Caco-2 (cell line): ENCODE measurements around the gene RHBDF2. TPM values are rescaled to one million over a fixed set of nuclear protein-coding genes. Genes with fewer than 3 reads are reported as not detected.

ENCODE experiments used
- BruUV-seq: library from RNA; stranded (reverse); fragments of 400-500 nt; replicated peaks from 2 replicates; lab custom pipeline; 2021; lab: Mats Ljungman, UMichigan
- CTCF ChIA-PET: fragments of 300-600 bp; sonication (Branson Sonifier 250); formaldehyde crosslinking; loops from one replicate; lab custom pipeline; 2022; ENCODE audit warnings: antibody characterized with exemption; lab: Charles Lee
- POLR2A ChIA-PET: fragments of 300-600 bp; sonication (Branson Sonifier 250); formaldehyde crosslinking; loops from one replicate; lab custom pipeline; 2022; ENCODE audit warnings: antibody characterized with exemption; lab: Charles Lee
- DNase-seq, 2 experiments: peaks; one replicate each; pipeline versions ENCODE4 v3.0.0 to v3.0.0-alpha.2; 2020 to 2022
- H3K27me3 ChIP-seq: replicated peaks from 2 replicates; pipeline ENCODE4 v1.6.0; 2011; ENCODE audit warnings: low read length; ENCODE audit not compliant: control insufficient read depth, insufficient read depth
- H3K36me3 ChIP-seq: 2 replicates; pipeline ENCODE4 v1.5.1; 2011; ENCODE audit warnings: low read length; ENCODE audit not compliant: control insufficient read depth, insufficient read depth
- H3K4me1 ChIP-seq: fragments of 250-450 bp; sonication (Bioruptor Pico); 2 replicates; pipeline ENCODE4 v1.5.1; 2020; ENCODE audit warnings: mild to moderate bottlenecking
- H3K4me3 ChIP-seq: 2 replicates; pipeline ENCODE4 v1.5.1; 2011; ENCODE audit warnings: low read depth, mild to moderate bottlenecking, control low read depth, low read length
- H3K9me3 ChIP-seq: fragments of 250-450 bp; sonication (Bioruptor Pico); 2 replicates; pipeline ENCODE4 v1.5.1; 2020; ENCODE audit warnings: mild to moderate bottlenecking, moderate library complexity
- H3K27ac Mint-ChIP-seq: one replicate; pipeline ENCODE4 v1.8.0; 2022; ENCODE audit warnings: mixed read lengths; ENCODE audit not compliant: unreplicated experiment
- H3K27me3 Mint-ChIP-seq: one replicate; pipeline ENCODE4 v1.8.0; 2022; ENCODE audit warnings: mixed read lengths; ENCODE audit not compliant: insufficient read depth, unreplicated experiment
- H3K36me3 Mint-ChIP-seq: one replicate; pipeline ENCODE4 v1.8.0; 2022; ENCODE audit warnings: mild to moderate bottlenecking, mixed read lengths; ENCODE audit not compliant: insufficient read depth, unreplicated experiment
- H3K4me1 Mint-ChIP-seq: one replicate; pipeline ENCODE4 v1.8.0; 2022; ENCODE audit warnings: low read depth, mixed read lengths; ENCODE audit not compliant: unreplicated experiment
- H3K4me3 Mint-ChIP-seq: one replicate; pipeline ENCODE4 v1.8.0; 2022; ENCODE audit warnings: mild to moderate bottlenecking, moderate library complexity, mixed read lengths; ENCODE audit not compliant: unreplicated experiment
- H3K9me3 Mint-ChIP-seq: one replicate; pipeline ENCODE4 v1.8.0; 2022; ENCODE audit warnings: mixed read lengths; ENCODE audit not compliant: unreplicated experiment
- intact Hi-C: fragments of 100-400 bp; cut with micrococcal nuclease; formaldehyde crosslinking; loops from one replicate; pipeline ENCODE4 v1.10.0; 2022; ENCODE audit not compliant: unreplicated experiment
- total RNA-seq: library from RNA; stranded (reverse); gene quantifications from 2 replicates; pipeline ENCODE4 v1.2.3, GENCODE V29; 2022
- TF ChIP-seq, protein P1 (sequence below), 2 experiments: fragments of 200-600 bp in 1 of 2; IDR thresholded peaks; 1 replicate in 1 of 2; 2 replicates in 1 of 2; pipeline versions ENCODE4 v1.5.1 to v1.8.0; 2011 to 2022; ENCODE audit warnings: antibody characterized with exemption in 1 of 2, control low read depth in 1 of 2, inconsistent platforms in 1 of 2, low read depth in 1 of 2, low read length in 1 of 2, mild to moderate bottlenecking in 1 of 2, moderate library complexity in 1 of 2; ENCODE audit not compliant: insufficient read depth in 1 of 2, severe bottlenecking in 1 of 2, unreplicated experiment in 1 of 2

Gene RHBDF2
- total RNA-seq, 1 experiment from 2014 or later: 33.8 TPM

DNA sequence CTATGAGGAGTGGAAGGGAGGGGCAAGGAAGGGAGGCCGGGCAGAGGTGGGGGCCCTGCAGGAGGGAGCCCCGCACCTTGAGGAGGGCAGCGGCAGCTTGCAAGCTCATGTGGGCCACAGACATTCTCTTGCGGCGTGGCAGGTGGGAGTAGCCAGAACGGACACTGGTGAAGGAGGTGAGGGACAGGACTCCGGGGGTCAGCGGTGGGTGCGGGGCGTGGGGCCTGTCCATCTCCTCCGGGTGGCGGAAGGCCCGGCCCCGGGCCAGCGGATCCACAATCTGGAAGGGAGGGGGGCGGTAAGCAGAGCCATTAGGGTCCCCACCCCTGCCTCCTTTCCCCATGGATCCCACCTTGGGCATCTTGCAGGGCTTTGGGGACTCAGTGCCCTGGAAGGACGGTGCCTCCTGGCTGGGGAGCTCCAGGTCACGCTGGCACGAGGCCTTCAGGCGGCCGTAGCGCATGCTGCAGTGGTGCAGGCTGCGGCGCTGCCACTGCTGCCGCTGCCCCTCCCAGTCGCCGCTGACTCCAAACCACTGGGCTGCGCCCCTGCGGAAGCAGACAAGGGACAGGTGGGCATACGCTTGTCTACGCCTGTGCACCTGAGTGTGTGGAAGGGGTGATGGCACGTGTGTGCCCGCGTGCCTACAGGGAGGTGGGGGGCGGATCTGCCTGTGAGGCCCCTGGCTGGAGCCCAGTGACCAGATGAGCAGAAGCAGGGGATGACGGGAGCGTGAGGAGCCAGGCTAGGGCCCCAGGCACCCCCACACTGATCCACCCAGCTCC is 22.3 kb downstream of the RHBDF2 start:
- Mint-ChIP-seq H3K9me3 (no peaks in the 10 kb centered on the region), H3K27ac (no peak overlapping the region), H3K4me3 (no peak overlapping the region), H3K36me3 (peaks cover 15% of the 10 kb centered on the region), H3K4me1 (peaks cover 8% of the 10 kb centered on the region), H3K27me3 (no peaks in the 10 kb centered on the region)
- Histone ChIP-seq H3K36me3 (no peaks in the 10 kb centered on the region; the same call in 1 of the 2 replicates), H3K4me3 (no peak overlapping the region), H3K9me3 (no peaks in the 10 kb centered on the region), H3K27me3 (no peaks in the 10 kb centered on the region), H3K4me1 (peaks cover 6% of the 10 kb centered on the region; the same call in 1 of the 2 replicates)
- BruUV-seq: no TSS peak
- CTCF ChIA-PET: no interaction called here
- TF ChIP-seq, protein P1, sequence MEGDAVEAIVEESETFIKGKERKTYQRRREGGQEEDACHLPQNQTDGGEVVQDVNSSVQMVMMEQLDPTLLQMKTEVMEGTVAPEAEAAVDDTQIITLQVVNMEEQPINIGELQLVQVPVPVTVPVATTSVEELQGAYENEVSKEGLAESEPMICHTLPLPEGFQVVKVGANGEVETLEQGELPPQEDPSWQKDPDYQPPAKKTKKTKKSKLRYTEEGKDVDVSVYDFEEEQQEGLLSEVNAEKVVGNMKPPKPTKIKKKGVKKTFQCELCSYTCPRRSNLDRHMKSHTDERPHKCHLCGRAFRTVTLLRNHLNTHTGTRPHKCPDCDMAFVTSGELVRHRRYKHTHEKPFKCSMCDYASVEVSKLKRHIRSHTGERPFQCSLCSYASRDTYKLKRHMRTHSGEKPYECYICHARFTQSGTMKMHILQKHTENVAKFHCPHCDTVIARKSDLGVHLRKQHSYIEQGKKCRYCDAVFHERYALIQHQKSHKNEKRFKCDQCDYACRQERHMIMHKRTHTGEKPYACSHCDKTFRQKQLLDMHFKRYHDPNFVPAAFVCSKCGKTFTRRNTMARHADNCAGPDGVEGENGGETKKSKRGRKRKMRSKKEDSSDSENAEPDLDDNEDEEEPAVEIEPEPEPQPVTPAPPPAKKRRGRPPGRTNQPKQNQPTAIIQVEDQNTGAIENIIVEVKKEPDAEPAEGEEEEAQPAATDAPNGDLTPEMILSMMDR (IDR thresholded peaks at IDR 0.05; ENCODE audit: insufficient read depth in 1 of 2, low read depth in 1 of 2, low read length in 1 of 2, severe bottlenecking in 1 of 2, unreplicated experiment in 1 of 2): no peak
- POLR2A ChIA-PET: no interaction called here
- intact Hi-C loops: no loop called here
- DNase-seq: no peak

DNA sequence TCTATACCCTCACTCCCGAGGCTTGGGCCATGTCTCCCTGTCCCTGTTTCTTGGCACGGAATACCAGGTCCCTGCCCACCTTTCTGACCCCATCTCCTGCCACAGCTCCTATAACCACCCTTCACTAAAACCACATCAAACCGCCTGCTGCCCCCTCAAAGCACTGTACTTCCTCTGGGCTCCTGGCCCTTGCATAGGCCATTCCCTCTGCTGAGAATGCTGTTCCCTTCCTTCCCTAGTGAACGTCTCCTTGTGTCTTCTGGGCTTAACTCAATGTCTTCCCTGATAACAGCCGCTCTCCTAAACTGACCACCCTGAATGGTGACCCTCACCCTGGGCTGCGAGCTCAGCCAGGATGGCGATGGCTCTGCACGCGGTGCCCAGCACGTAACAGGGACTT is 23.1 kb downstream of the RHBDF2 start:
- ChIA-PET CTCF (interaction anchor here (0.7 kb wide), 1 partner anchor 22 kb away, joined by 6 read pairs; no protein-coding TSS in a partner anchor), POLR2A (no interaction called here)
- H3K9me3 ChIP-seq: no peaks in the 10 kb centered on the region
- Mint-ChIP-seq H3K36me3 (peaks cover 15% of the 10 kb centered on the region), H3K4me1 (peaks cover 5% of the 10 kb centered on the region), H3K9me3 (no peaks in the 10 kb centered on the region), H3K4me3 (no peak overlapping the region), H3K27me3 (no peaks in the 10 kb centered on the region), H3K27ac (no peak overlapping the region)
- H3K4me3 ChIP-seq: no peak overlapping the region
- no peaks in the 10 kb centered on the region for H3K27me3 ChIP-seq
- H3K36me3 ChIP-seq: no peaks in the 10 kb centered on the region; the same call in 1 of the 2 replicates
- intact Hi-C loops: no loop called here
- peaks cover 6% of the 10 kb centered on the region; the same call in 1 of the 2 replicates for H3K4me1 ChIP-seq
- no TSS peak for BruUV-seq
- DNase-seq: no peak
- TF ChIP-seq, protein P1 (IDR thresholded peaks at IDR 0.05; ENCODE audit: insufficient read depth in 1 of 2, low read depth in 1 of 2, low read length in 1 of 2, severe bottlenecking in 1 of 2, unreplicated experiment in 1 of 2): no peak

GRCh38 chr17:76477576-76477975 is 23.6 kb downstream of the RHBDF2 start:
- no peak overlapping the region for H3K4me3 ChIP-seq
- BruUV-seq: no TSS peak
- peaks cover 5% of the 10 kb centered on the region for H3K4me1 Mint-ChIP-seq
- ChIA-PET CTCF (interaction anchor here (0.7 kb wide), 1 partner anchor 22 kb away, joined by 6 read pairs; no protein-coding TSS in a partner anchor), POLR2A (interaction anchor here (0.7 kb wide), 1 partner anchor 251 kb away, joined by 3 read pairs; no protein-coding TSS in a partner anchor)
- H3K9me3 Mint-ChIP-seq: no peaks in the 10 kb centered on the region
- no peak overlapping the region for H3K4me3 Mint-ChIP-seq
- H3K36me3 Mint-ChIP-seq: peaks cover 20% of the 10 kb centered on the region
- intact Hi-C loops: no loop called here
- H3K9me3 ChIP-seq: no peaks in the 10 kb centered on the region
- H3K27me3 ChIP-seq: no peaks in the 10 kb centered on the region
- TF ChIP-seq, protein P1 (IDR thresholded peaks at IDR 0.05; ENCODE audit: insufficient read depth in 1 of 2, low read depth in 1 of 2, low read length in 1 of 2, severe bottlenecking in 1 of 2, unreplicated experiment in 1 of 2): no peak
- no peak for DNase-seq
- no peaks in the 10 kb centered on the region for H3K27me3 Mint-ChIP-seq
- peaks cover 6% of the 10 kb centered on the region; the same call in 1 of the 2 replicates for H3K4me1 ChIP-seq
- H3K27ac Mint-ChIP-seq: no peak overlapping the region
- H3K36me3 ChIP-seq: no peaks in the 10 kb centered on the region; the same call in 1 of the 2 replicates
